HepG2 (cell line): ENCODE measurements around the gene ADGRG6. TPM values are rescaled to one million over a fixed set of nuclear protein-coding genes. Genes with fewer than 3 reads are reported as not detected.
A peak's percentile ranks its signal among the peaks of the same experiment; 100 is the strongest.

ENCODE experiments used
- ATAC-seq: fragments of 200-7000 bp; cut with Tn5 transposase; 3 replicates; pipeline ENCODE4 v1.9.1; 2020; ENCODE audit warnings: mild to moderate bottlenecking, moderate library complexity
- BruUV-seq: library from RNA; stranded (reverse); fragments of 400-500 nt; replicated peaks from 2 replicates; lab custom pipeline; 2021; lab: Mats Ljungman, UMichigan
- CTCF ChIA-PET: fragments of 300-600 bp; formaldehyde crosslinking; extraction: SDS; loops from one replicate; lab custom pipeline; 2021; ENCODE audit warnings: low total read pairs, inconsistent platforms, low intra/inter-chr PET ratio; lab: Yijun Ruan, JAX
- POLR2A ChIA-PET: fragments of 350-600 bp; sonication (Branson Sonifier 250); formaldehyde crosslinking; loops from one replicate; lab custom pipeline; 2020; ENCODE audit warnings: antibody characterized with exemption, inconsistent platforms; lab: Yijun Ruan, JAX
- DNase-seq: peaks from one replicate; pipeline ENCODE4 v3.0.0-alpha.2; 2015; ENCODE audit warnings: low spot score
- FAIRE-seq: peaks from 3 replicates; lab custom pipeline; 2011; peaks lifted over from hg19 to GRCh38; lab: Jason Lieb, UNC
- H2AFZ ChIP-seq: one replicate; pipeline ENCODE4 v1.6.1; 2011; ENCODE audit warnings: low read length, inconsistent platforms
- H3K27ac ChIP-seq: fragments of 300-600 bp; 3 replicates; pipeline ENCODE4 v1.8.0; 2011; ENCODE audit warnings: mixed run types, mild to moderate bottlenecking, mixed read lengths, low read length, inconsistent platforms; ENCODE audit not compliant: insufficient read depth; ENCODE audit errors: extremely low read length
- H3K27me3 ChIP-seq, 2 experiments: fragments of 200-600 bp in 1 of 2; 2 replicates in 1 of 2; 3 replicates in 1 of 2; pipeline versions ENCODE4 v1.6.0 to v1.8.0; 2011; ENCODE audit warnings: low read length in 2 of 2, mild to moderate bottlenecking in 2 of 2, moderate library complexity in 2 of 2, inconsistent platforms in 1 of 2; ENCODE audit not compliant: insufficient read depth in 2 of 2, control insufficient read depth in 1 of 2
- H3K36me3 ChIP-seq, 2 experiments: fragments of 200-600 bp in 1 of 2; replicated peaks in 1 of 2; 2 replicates in 1 of 2; 3 replicates in 1 of 2; pipeline versions ENCODE4 v1.5.1 to v1.8.0; 2011; ENCODE audit warnings: low read length in 2 of 2, inconsistent platforms in 1 of 2; ENCODE audit not compliant: insufficient read depth in 2 of 2, control insufficient read depth in 1 of 2
- H3K4me1 ChIP-seq: 2 replicates; pipeline ENCODE4 v1.5.1; 2012; ENCODE audit warnings: low read length, inconsistent platforms; ENCODE audit not compliant: insufficient read depth
- H3K4me2 ChIP-seq: 2 replicates; pipeline ENCODE4 v1.6.0; 2011; ENCODE audit warnings: low read depth, low read length, inconsistent platforms
- H3K4me3 ChIP-seq, 3 experiments: fragments of 200-600 bp in 1 of 3; sonication (generic), shearing (Covaris generic) in 1 of 3; replicated peaks in 1 of 3; 2 replicates each; pipeline ENCODE4 v1.5.1; 2011 to 2016; ENCODE audit warnings: low read length in 3 of 3, inconsistent platforms in 2 of 3, low read depth in 2 of 3, mild to moderate bottlenecking in 2 of 3, control low read depth in 1 of 3, mixed read lengths in 1 of 3; ENCODE audit not compliant: insufficient read depth in 1 of 3
- H3K79me2 ChIP-seq: one replicate; pipeline ENCODE4 v1.6.1; 2011; ENCODE audit warnings: low read length, inconsistent platforms; ENCODE audit not compliant: insufficient read depth
- H3K9ac ChIP-seq: 2 replicates; pipeline ENCODE4 v1.6.0; 2011; ENCODE audit warnings: mild to moderate bottlenecking, low read depth, low read length, inconsistent platforms; ENCODE audit not compliant: insufficient read depth
- H3K9me3 ChIP-seq: 2 replicates; pipeline ENCODE4 v1.5.1; 2012; ENCODE audit warnings: mild to moderate bottlenecking, low read length
- H4K20me1 ChIP-seq: 2 replicates; pipeline ENCODE4 v1.6.0; 2011; ENCODE audit warnings: inconsistent platforms, mild to moderate bottlenecking, low read length, moderate library complexity; ENCODE audit not compliant: insufficient read depth
- AGO2 ChIP-seq: fragments of 200-400 bp; formaldehyde crosslinking; optimal IDR thresholded peaks from 2 replicates; pipeline ENCODE3; 2017; ENCODE audit warnings: mild to moderate bottlenecking, low read depth, low read length, moderate library complexity
- AKNA ChIP-seq: sonication (generic); formaldehyde crosslinking; IDR thresholded peaks from 2 replicates; pipeline ENCODE4 v1.4.0; 2020; ENCODE audit warnings: missing genetic modification reagents, borderline replicate concordance
- CBX1 ChIP-seq: IDR thresholded peaks from one replicate; pipeline ENCODE4 v1.6.1; 2016; ENCODE audit warnings: antibody characterized with exemption, low read depth
- HOXA5 ChIP-seq: sonication (generic); formaldehyde crosslinking; IDR thresholded peaks from 2 replicates; pipeline ENCODE4 v1.4.0; 2020; ENCODE audit warnings: missing genetic modification reagents
- NAIF1 ChIP-seq: sonication (generic); formaldehyde crosslinking; IDR thresholded peaks from 2 replicates; pipeline ENCODE4 v1.5.0; 2020; ENCODE audit warnings: mild to moderate bottlenecking, missing genetic modification reagents, borderline replicate concordance
- PATZ1 ChIP-seq: sonication (generic); formaldehyde crosslinking; IDR thresholded peaks from 2 replicates; pipeline ENCODE4 v1.4.0; 2020; ENCODE audit warnings: missing genetic modification reagents
- RBM22 ChIP-seq: fragments of 200-400 bp; formaldehyde crosslinking; optimal IDR thresholded peaks from 2 replicates; pipeline ENCODE3; 2017; ENCODE audit warnings: mild to moderate bottlenecking, low read length, moderate library complexity
- RFX3 ChIP-seq: IDR thresholded peaks from 2 replicates; pipeline ENCODE4 v1.6.1; 2016; ENCODE audit warnings: missing biosample characterization, missing genetic modification reagents
- ZNF816 ChIP-seq: sonication (generic); formaldehyde crosslinking; IDR thresholded peaks from 2 replicates; pipeline ENCODE4 v1.8.0; 2022; ENCODE audit warnings: missing genetic modification reagents, mild to moderate bottlenecking, borderline replicate concordance
- ZSCAN31 ChIP-seq: sonication (generic); formaldehyde crosslinking; IDR thresholded peaks from 2 replicates; pipeline ENCODE4 v1.5.0; 2020; ENCODE audit warnings: low read depth, mild to moderate bottlenecking, missing genetic modification reagents
- WGBS: methylation state at CpG from one replicate; pipeline ENCODE4 v1.1.6; 2017; ENCODE audit warnings: low lambda C conversion rate; 5-methylcytosine and 5-hydroxymethylcytosine counted together
- in situ Hi-C: cut with HindIII; loops from 2 replicates; pipeline ENCODE4 v1.10.0; 2017; ENCODE audit warnings: low pct_unique_long_range_greater_than_20kb; ENCODE audit not compliant: extremely low pct_ligation_motif_present
- intact Hi-C: fragments of 100-400 bp; cut with micrococcal nuclease; formaldehyde crosslinking; loops from one replicate; pipeline ENCODE4 v1.10.0; 2022; ENCODE audit not compliant: unreplicated experiment
- polyA plus RNA-seq, 8 experiments: library from polyadenylated mRNA; depleted of rRNA in 3 of 8; stranded (reverse) in 7 of 8; unstranded in 1 of 8; fragments of >200 nt; fragmentation: Illumina TruSeq in 4 of 8; extraction: Trizol in 4 of 8; gene quantifications; 2 replicates each; pipeline versions ENCODE4 v1.2.1 to v1.2.3, GENCODE V29; 2011 to 2016; ENCODE audit warnings: low read depth in 4 of 8, missing spikeins in 1 of 8, mixed read lengths in 1 of 8; ENCODE audit not compliant: insufficient read depth in 1 of 8
- total RNA-seq, 5 experiments: library from RNA; depleted of rRNA; stranded (reverse); fragments of >200 nt; fragmentation: Illumina TruSeq; extraction: Trizol; gene quantifications; 2 replicates each; pipeline ENCODE4 v1.2.3, GENCODE V29; 2016; ENCODE audit warnings: low read depth in 1 of 5

The ADGRG6 gene
- total and polyA plus RNA-seq, 2 of the 13 experiments (the other 11 are each of a cell fraction or from before 2014, with no cell fraction given), result 129 to 249 TPM

GRCh38 chr6:142381181-142381580 is 79.4 kb downstream of the ADGRG6 start (continued):
- TF ChIP-seq PATZ1 (CRISPR knock-in tag) (no peak), HOXA5 (no peak), NAIF1 (CRISPR knock-in tag) (no peak), RFX3 (CRISPR knock-in tag) (no peak), AKNA (CRISPR knock-in tag) (no peak)
- TF ChIP-seq, all 625 proteins: peak for 0

GRCh38 chr6:142381845-142382378 is 80.1 kb downstream of the ADGRG6 start:
- ChIA-PET POLR2A (interaction anchor here (1.1 kb wide), 1 partner anchor 53 kb away, joined by 3 read pairs; no protein-coding TSS in a partner anchor), CTCF (no interaction called here)
- no peak overlapping the region for H3K4me2 ChIP-seq
- no peak for FAIRE-seq
- 98% methylated on average over 5 of the region's 5 CpGs for WGBS
- intact Hi-C loops, result no loop called here
- H3K36me3 ChIP-seq, result peaks cover 6 to 44% of the 10 kb centered on the region in 2 experiments
- H2AFZ ChIP-seq, result no peak overlapping the region
- peaks cover 55% of the 10 kb centered on the region for H3K4me1 ChIP-seq
- no peaks in the 10 kb centered on the region for H4K20me1 ChIP-seq
- no peaks in the 10 kb centered on the region for H3K27me3 ChIP-seq
- ATAC-seq, result no peak
- no TSS peak for BruUV-seq
- no peak overlapping the region for H3K4me3 ChIP-seq
- no peak for DNase-seq
- no peak overlapping the region for H3K9ac ChIP-seq
- no peaks in the 10 kb centered on the region for H3K9me3 ChIP-seq
- no peak overlapping the region for H3K27ac ChIP-seq
- peak; percentile 94 for TF ChIP-seq RBM22
- 0 out of 2 replicates have a peak, but pooled peaks have one; percentile 34 for TF ChIP-seq ZNF816 (CRISPR knock-in tag)
- peak; percentile 21 for TF ChIP-seq AGO2
- no peak for TF ChIP-seq ZSCAN31
- no peak for TF ChIP-seq CBX1
- TF ChIP-seq, all 625 proteins: peak for 3
- peaks cover 41% of the 10 kb centered on the region for H3K79me2 ChIP-seq
- in situ Hi-C loops, result loop anchor here (10.0 kb wide), 1 partner anchor 217 kb away; no protein-coding TSS in a partner anchor
